HG02884 (cell line): ENCODE data around the gene PMAIP1.

Experiments
- ATAC-seq: cut with Tn5 transposase; IDR thresholded peaks from one replicate; pipeline ENCODE4 v1.9.1; 2021; ENCODE audit warnings: mild to moderate bottlenecking, moderate library complexity; ENCODE audit not compliant: unreplicated experiment

PMAIP1 gene

DNA sequence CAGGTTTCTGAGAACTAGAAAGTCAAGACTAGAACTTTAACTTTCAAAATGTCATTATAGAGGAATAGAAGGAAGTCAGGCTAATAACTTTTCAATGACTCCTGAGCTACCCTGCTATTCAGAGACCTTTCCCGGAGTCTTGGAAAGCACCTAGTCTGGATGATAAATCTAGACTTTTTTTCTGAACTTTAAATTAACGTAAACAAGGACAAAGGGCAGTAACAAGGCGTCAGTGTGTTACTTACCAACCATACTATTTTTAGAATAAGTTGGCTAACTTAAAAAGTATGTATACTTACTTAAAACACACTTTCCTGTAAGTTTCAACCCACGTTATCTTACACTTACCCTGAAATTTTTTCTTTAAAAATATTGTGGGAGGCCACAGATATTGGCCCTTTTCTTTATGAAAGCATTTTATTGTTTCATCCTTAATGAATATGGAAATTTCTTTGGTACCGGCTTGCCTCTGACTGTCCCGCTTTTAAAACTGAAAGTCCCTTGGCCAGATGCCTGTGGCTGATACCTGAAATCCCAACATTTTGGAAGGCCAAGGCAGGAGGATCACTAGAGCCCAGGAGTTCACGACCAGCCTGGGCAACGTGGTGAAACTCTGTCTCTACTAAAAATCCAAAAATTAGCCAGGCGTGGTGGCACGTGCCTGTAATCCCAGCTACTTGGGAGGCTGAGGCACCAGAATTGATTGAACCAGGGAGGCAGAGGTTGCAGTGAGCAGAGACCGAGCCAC, 9.7 kb downstream of the PMAIP1 start:
- no peak for ATAC-seq

DNA sequence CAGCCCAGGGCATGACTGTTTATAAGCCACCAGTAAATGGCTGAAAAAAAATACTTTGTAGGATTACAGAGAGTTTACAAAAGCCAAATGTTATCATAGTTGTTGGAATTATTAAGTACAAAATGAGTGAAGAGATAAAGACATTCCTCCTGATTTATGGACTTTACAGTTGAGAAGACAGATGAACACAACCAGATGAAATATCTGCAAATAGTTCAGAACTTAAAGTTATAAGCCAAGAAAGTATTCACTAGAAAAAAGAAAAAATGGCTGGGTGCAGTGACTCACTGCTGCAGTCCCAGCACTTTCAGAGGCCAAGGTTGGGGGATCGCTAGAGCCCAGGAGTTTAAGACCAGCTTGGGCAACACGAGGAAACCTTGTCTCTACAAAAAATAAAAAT, 11.2 kb downstream of the PMAIP1 start:
- no peak for ATAC-seq

DNA sequence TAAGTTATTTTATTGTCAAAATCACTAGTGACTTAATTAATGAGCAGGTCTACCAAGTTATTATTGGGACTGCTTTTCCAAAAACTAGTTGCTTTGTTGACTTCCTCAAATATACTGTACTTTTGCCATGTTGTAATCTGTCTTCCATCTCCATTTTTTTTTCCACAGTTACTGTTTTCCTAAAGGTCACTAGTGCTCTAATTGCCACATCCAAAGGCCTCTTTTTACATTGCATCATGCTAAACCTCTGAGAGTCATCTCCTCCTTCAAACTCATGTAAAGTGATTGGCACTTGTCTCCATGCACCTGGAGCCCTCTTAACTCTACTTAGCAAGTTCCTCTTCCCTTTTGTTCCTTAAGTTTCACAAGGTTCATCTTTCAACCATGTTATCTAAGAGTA, 11.8 kb downstream of the PMAIP1 start:
- no peak for ATAC-seq

DNA sequence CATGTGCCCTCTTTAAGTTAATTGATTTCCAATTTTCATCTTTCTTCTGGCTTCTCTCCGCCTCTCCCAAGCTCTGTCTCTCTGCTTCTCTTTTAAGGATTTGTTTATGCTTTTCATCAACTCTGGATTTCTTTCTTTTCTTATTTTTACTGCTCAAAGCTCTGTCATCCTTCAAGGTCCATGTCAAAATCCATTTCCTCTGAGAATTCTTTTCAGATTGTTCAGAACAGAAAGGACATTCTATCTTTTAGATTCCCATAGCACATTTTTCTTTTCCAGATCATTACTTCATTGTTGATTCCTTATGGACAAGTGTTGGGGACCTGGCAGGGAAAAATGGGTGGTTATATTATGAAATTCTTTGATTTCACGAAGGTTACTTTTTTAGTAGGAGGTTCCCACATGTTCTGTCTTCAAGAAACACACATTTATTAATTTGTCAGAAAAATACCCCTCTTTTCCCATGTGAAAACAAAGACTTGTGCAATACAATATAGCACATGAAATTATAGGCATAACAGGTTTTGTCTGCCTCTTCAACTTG, 12.3 kb downstream of the PMAIP1 start:
- no peak for ATAC-seq

DNA sequence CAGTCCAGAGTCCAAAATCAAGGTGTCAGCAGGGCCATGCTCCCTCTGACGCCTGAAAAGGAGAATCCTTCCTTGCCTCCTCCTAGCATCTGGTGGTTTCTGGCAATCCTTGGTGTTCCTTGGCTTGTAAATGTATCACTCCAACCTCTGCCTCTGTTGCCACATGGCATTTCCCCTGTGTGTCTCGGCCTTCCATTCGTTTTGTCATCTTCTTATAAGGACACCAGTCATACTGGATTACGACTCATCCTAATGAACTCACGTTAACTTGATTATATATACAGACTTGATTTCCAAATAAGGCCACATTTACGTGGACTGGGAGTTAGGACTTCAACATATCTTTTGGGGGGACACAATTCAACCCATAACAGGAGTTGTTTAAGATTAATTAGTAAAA, 15.8 kb downstream of the PMAIP1 start:
- ATAC-seq: no peak

DNA sequence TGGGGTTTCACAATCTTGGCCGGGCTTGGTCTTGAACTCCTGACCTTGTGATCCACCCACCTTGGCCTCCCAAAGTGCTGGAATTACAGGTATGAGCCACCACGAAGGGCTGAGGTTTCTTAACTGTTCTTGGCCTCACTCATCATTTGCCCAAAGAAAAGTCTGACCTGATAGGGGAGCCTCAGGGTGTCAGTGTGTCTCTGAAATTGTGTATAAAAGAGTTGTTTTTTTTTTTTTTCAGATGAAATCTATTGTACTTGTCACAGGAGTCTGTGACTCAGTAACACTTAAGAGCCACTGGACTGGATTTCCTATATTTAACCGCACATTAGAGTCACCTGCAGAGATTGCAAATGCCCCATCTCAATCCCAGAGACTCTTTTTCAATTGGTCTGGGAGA, 16.9 kb downstream of the PMAIP1 start:
- ATAC-seq: no peak

DNA sequence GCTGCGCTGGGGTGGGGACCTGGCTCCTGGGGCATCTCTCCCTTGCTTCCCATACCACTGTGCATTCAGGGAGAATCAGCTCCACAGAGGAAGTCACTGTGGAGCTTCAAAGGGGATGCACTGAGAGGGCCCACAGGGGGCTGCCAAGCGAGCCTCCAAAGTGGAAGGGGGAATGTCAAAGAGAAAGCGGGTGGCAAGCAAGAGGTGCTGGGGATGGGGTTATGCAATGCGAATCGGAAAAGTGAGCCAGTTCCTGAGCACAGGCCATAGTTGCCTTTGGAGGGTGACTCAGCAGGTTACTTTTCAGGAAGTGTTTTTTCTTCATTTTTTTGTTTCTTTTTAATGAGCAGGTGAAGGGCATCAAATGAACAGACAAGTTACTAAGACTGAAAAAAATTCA, 17.6 kb downstream of the PMAIP1 start:
- ATAC-seq: no peak

DNA sequence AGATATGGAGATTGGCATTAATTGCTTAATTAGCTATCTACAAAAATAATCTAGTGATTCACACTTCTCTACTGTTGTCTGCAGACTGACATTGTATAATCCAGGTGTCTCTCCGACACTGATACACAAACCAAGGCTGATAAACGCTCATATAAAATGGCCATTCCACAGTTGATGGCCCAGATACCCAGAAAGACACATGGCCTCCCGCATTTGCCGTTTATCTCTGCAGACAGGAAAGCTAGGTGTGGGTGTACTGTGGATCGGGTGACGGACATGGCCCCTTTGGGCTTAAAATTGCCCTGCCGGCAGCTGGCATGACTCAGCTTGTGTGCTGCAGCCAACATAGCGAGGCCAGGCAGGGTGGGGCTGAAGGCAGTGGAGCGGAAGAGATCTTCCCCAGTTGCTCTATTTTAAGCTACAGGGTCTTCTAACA, 18.5 kb downstream of the PMAIP1 start:
- ATAC-seq: peak; percentile 54

DNA sequence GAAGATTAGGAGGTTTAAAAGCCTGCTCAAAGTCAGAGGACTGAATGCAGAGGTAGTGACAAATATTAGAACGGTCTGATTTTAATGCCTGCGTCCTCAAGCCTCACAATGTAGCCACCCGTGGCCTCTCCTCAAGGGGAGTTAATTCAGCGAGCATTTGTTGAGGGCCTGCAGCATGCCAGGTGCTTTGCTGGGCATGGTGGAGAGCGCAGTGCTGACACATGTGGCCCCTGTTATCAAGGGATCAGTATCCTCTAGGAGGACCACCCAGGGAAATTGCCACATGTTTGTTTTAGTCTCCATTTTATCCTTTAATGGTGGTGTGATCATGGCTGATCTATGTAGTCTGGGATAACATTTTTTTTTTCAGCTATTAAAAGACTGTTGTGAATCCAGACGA, 19.2 kb downstream of the PMAIP1 start:
- ATAC-seq: no peak

DNA sequence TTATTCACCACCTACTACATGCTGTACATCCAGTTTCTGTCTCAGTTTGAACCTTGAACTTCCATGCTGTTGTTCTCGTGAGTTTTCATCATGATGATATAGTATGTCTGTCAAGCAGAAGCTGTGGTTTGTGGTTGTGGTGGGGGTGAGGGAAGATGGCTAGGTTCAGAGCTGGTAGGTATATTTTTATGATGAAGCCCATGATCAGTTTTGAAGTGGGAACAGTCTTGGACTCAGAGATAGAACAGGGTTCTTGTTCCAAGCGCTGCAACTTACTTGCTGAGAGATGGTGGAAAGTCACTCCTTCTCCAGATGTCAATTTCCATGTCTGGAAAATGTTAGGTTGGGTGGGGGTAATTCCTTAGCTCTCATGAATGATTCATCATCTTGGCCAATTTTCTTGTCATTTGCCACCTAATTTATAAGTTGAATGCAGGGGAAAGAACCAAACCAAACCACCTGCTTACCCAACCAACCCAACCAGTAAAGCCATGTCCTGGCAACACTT, 21.6 kb downstream of the PMAIP1 start:
- ATAC-seq: peak; percentile 29

DNA sequence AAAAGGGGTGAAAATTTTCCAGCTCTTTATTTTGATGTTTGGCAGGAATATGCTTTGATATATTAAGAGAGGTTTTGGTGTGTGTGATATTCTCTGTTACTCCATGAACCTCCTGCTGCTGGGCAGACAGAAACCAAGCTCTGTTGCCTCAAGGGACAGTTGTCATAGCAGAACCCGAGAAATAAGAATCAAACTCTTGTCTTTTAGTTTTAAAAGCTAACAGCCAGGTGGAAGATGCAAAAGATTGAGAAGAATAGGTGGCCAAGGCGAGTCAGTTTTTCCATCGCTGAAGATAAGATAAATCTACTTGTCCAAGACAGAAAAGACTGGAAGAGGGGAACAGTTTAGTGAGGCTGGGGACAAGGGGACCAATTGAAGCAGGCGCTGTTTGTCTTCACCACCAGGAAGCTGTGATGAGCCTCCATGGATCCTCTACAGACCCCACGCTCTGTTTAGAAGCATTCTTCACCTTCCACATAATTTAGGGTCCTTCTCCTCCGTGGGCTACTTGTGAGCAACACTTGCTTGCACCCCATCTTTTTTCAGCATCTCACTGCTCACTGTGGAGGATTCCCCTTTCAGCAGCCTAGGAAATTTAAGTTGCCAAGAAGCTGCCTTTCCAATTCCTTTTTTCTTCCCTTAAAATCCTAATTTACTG, 23.9 kb downstream of the PMAIP1 start:
- ATAC-seq: peak; percentile 26

DNA sequence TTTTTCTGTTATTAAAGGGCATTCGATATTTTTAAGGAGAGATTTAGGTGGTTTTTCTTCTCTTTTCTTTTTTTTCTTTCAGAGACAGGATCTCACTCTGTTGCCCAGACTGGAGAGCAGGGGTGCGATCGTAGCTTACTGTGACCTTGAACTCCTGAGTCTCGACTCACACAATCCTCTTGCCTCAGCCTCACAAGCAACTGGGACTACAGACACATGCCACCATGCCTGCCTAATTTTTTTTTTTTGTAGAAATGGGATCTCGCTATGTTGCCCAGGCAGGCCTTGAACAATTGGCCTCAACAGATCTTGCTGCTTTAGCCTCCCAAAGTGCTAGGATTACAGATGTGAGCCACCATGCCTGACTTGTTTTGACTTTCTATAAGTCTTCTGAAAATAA, 26.3 kb downstream of the PMAIP1 start:
- no peak for ATAC-seq

DNA sequence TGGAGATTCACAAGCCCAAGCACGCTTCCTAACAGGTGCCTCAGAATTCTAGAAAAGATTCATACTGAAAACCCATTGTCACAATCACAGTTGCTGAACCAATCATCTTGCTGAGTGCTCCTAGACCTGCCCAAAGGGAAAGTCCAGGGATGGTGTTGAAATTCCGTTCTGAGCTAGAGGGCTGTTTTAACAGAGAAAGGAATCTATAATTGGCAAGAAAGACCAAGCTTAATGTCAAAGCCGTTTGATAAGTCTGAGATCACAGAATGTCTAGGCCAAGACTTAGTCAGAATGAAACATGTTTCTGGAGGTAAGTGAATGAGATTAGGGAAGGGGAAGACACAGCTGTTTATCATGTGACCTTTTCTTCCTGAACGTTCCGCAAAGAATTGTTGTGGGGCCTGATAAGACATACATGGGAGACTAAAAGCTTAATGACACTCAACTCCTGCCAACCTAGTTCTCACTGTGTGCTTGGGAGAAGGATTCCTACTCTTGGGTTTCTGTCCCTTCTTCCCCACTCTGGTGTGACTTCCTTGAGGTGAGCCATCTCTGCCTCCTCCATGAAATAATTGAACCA, 27.5 kb downstream of the PMAIP1 start:
- ATAC-seq: peak; percentile 82

DNA sequence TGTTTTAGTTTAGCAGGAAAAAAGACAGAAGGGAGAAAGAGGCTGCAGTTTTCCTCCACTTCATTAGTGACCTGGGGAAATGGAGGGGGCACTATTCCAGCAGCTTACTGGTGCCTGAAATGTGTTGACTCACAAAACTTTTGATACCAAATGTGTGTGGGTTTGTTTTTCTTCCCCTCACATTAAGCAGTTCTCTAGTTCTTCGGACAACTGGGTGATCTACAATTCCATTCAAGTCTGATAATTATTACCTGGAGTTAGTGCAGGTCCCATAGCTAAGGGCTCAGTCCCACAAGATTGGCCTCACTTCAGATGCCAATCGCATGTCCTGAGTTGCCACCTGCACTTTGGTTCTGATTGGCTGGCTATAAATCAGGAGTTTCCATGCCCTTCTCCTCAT, 28.4 kb downstream of the PMAIP1 start:
- ATAC-seq: no peak

DNA sequence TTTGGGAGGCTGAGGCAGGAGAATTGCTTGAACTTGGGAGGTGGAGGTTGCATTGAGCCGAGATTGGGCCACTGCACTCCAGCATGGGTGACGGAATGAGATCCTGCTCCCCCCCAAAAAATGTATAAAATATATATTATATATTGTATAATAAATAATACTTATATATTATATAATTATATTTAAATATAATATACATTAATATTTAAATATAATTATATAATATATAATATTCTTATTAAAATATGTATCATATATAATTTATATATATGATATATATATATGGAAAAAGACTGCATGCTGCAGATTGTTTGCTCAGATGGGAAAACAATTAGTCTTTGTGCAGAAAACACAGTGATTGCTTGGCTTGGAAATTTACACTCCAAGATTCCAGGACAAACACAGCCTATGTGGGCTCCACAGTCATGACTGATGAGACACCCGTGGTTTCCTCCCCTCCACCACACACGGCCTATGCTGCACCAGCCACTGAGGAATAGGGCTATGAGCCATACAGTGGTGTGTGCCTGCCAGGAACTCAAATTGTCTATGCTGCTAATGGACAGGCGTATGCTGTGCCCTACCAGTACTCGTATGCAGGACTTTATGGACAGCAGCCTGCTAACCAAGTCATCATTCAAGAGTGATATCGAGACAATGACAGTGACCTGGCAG, 30.0 kb downstream of the PMAIP1 start:
- no peak for ATAC-seq

DNA sequence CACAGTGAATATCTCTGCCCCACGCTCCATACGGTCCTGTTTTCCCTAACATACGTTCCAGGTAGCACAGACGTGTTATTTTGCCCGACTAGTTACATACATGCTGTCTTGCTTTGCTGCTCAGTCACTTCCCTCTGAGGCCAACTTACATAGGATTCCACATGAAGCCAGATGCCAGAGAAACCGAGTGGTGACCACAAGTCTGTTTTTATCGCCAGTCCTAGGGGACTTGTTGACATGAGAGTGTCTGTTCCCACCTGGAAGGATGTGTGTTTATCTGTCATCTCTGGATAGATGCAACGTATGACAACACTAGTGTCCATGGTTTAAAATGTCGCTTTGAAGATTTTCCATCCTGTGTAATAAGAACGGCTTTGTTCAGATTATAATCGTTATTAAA, 32.6 kb downstream of the PMAIP1 start:
- ATAC-seq: no peak

DNA sequence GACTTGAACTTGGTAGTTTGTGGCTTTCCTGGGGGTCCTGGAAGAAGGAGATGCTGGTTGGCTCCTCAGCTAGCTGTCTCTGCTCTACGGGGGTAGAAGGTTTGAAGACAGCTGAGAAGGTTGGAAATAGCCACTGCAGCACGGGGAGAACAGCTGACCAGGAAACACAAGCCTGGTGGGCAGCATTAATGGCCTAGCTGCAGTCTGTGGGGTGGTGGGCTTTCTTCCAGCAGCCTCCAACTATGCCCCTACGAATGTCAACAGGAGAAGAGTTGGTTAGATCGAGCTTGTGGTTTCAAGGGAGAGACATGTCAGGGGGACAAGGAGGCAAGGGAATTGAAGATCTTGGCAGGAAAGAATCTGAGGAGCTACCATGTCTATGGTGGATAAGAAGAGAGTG, 38.9 kb downstream of the PMAIP1 start:
- ATAC-seq: no peak

DNA sequence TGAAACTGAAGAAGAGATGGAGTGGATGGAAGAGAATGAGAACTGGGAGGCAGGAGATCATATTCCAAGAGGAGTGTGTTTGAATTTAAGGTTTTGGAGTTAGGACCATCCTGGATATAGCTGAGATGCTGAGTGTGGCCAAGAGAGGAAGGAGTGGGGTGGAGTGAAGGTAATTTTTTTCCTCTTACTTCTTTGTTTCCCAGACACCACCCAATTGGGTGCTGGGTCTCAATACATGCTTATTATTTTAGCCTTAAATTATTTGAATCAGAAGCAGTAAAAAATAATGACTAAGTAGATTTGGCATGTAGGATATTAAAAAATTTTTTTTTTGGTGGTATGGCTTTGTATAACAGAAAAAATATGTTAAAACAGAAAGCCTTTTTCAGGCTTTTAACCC, 39.3 kb downstream of the PMAIP1 start:
- ATAC-seq: no peak

DNA sequence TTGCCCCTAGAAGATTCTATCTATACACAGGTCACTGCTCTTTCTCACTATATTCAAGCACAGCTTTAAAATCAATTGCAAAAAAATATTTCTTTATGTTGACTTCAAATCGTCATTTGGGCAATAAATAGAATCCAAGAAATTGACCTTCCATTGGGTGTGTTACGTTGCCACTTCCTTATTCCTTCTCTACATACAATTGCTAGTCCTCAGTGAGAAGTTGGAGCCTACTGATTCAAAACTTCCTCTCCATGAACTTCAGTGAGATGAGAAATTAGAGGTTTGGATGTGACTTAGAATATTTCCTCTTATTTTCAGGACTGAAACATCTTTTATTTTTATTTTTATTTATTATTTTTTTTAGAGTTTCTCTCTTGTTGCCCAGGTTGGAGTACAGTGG, 40.3 kb downstream of the PMAIP1 start:
- no peak for ATAC-seq

DNA sequence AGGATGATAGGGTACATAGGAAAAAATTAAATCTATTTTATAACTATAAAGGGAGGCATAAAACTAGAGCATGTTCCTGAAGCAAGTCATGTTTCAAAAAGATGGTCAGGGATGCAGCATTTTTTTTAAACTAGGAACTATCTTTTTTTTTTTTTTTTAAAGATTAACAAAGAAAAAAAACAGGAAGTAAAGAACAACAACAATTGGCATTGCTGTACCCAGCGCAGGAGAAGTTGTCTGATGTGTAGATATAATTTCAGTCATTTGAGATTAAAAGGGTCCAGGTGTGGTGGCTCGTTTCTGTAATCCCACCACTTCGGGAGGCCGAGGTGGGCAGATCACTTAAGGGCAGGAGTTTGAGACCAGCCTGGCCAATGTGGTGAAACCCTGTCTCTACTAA, 41.5 kb downstream of the PMAIP1 start:
- no peak for ATAC-seq

DNA sequence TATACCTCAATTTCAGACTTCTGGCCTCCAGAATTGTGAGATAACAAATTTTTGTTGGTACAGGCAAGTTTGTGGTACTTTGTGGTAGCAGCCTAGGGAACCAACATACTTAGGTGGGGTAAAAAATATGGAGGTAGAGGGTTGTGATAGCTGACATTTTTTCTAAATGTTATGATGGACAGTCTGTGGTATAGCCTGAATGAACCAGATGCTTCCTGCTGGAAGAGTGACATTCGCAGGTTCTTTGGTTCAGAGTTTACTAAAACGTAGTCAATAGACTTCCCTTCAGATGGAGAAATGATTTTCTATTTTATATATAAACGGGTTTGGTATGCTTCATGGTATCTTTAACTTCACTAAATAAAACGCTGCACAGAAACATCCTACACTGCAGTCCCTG, 42.8 kb downstream of the PMAIP1 start:
- ATAC-seq: no peak
